Left ventricle myocardium inferior (tissue), 1 donor: ENCODE measurements around the gene PLCB1. TPM values are rescaled to one million over a fixed set of nuclear protein-coding genes. Genes with fewer than 3 reads are reported as not detected.

Experiments
- DNase-seq: peaks from one replicate; pipeline ENCODE4 v3.0.0-alpha.2; 2020
- H3K27ac ChIP-seq: fragments of 200-600 bp; replicated peaks from 2 replicates; pipeline ENCODE4 v1.8.0; 2021
- H3K27me3 ChIP-seq: fragments of 200-600 bp; 2 replicates; pipeline ENCODE4 v1.8.0; 2021; ENCODE audit warnings: low read depth
- H3K36me3 ChIP-seq: fragments of 200-600 bp; 2 replicates; pipeline ENCODE4 v1.8.0; 2021
- H3K4me1 ChIP-seq: fragments of 200-600 bp; 2 replicates; pipeline ENCODE4 v1.8.0; 2021
- H3K4me3 ChIP-seq: fragments of 200-600 bp; 2 replicates; pipeline ENCODE4 v1.8.0; 2021; ENCODE audit warnings: mild to moderate bottlenecking, moderate library complexity
- H3K9me3 ChIP-seq: fragments of 200-600 bp; replicated peaks from 2 replicates; pipeline ENCODE4 v1.8.0; 2021
- intact Hi-C: fragments of 100-400 bp; cut with micrococcal nuclease; formaldehyde crosslinking; loops from one replicate; pipeline ENCODE4 v1.11.0; 2022
- total RNA-seq: library from RNA; stranded (reverse); fragmentation: NEBNext Ultra II Directional; extraction: Animal tissue kit (Norgen Biotek cat#: 25700); gene quantifications from one replicate; pipeline ENCODE4 v1.2.1, GENCODE V29; 2021
- TF ChIP-seq, protein P1 (sequence below): fragments of 200-600 bp; IDR thresholded peaks from 2 replicates; pipeline ENCODE4 v1.8.0; 2021; ENCODE audit warnings: antibody characterized with exemption, mild to moderate bottlenecking, borderline replicate concordance
- donor health status: DM: no; HTN: yes; CAD: no; lungs with severe emphysema.

Gene PLCB1
- total RNA-seq, 1 donor from 2014 or later = 6.0 TPM

DNA sequence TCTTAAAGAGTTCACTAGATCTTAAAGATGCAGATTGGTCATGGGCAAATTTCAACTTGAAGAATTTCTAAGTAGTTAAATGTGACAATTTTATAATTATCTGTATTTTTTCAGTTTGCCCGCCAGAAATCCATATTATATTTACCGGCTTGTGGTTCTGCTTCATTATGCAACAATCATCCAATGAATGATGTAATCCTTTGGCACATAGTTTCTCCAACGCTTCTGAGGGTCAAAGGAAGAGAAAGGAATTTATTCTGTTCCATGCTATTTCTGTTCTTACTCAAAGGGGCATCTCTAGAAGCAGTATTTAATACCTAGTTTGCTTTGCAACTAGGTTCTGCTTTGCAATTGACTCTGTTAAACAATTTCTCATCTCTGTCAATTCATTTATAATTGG lies 577.6 kb downstream of the PLCB1 start:
- no peaks in the 10 kb centered on the region for H3K9me3 ChIP-seq
- TF ChIP-seq, protein P1, sequence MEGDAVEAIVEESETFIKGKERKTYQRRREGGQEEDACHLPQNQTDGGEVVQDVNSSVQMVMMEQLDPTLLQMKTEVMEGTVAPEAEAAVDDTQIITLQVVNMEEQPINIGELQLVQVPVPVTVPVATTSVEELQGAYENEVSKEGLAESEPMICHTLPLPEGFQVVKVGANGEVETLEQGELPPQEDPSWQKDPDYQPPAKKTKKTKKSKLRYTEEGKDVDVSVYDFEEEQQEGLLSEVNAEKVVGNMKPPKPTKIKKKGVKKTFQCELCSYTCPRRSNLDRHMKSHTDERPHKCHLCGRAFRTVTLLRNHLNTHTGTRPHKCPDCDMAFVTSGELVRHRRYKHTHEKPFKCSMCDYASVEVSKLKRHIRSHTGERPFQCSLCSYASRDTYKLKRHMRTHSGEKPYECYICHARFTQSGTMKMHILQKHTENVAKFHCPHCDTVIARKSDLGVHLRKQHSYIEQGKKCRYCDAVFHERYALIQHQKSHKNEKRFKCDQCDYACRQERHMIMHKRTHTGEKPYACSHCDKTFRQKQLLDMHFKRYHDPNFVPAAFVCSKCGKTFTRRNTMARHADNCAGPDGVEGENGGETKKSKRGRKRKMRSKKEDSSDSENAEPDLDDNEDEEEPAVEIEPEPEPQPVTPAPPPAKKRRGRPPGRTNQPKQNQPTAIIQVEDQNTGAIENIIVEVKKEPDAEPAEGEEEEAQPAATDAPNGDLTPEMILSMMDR = no peak
- H3K27me3 ChIP-seq = no peaks in the 10 kb centered on the region
- no peaks in the 10 kb centered on the region for H3K4me1 ChIP-seq
- no peak for DNase-seq
- intact Hi-C loops = no loop called here
- H3K27ac ChIP-seq = no peak overlapping the region
- no peaks in the 10 kb centered on the region for H3K36me3 ChIP-seq
- no peak overlapping the region for H3K4me3 ChIP-seq

DNA sequence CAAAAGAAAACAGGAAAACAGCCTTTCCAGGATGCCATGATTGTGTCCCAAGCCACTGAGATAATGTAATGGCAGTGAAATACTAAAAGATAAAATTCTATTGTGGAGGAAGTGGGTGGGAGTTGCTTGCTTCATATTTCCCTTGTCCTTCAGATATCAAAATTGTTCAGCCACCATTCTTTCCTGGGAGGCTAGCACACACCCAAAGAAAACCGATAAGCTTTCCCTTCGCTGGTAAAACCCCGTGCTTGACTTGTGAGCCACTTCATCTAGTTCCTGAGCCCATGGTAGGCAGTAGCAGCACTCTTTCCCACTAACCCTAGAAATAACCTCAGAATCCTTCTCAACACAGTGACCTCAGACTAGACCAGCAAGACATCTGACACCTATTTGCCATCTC lies 579.4 kb downstream of the PLCB1 start:
- intact Hi-C loops = no loop called here
- DNase-seq = no peak
- no peaks in the 10 kb centered on the region for H3K36me3 ChIP-seq
- H3K9me3 ChIP-seq = no peaks in the 10 kb centered on the region
- H3K27me3 ChIP-seq = no peaks in the 10 kb centered on the region
- no peaks in the 10 kb centered on the region for H3K4me1 ChIP-seq
- TF ChIP-seq, protein P1 = no peak
- H3K27ac ChIP-seq = no peak overlapping the region
- H3K4me3 ChIP-seq = no peak overlapping the region

DNA sequence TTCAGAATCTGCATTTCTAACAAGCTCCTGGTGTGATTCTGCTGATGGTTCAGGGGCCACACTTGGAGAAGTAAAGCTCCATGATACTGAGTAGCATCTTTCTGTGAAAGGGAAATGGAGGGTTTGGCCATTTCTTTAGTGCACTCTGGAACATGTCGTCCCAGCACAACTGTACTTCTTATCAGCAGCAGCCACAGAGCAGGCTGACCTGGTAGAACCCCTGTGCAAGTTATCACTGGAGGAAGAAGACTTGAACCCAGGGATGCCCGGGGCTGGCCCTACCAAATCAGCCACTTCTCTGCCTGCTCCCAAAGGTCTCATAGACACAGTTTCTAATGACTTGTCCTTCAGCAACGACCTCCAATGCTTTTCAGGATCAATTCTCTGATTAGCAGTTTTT lies 582.1 kb downstream of the PLCB1 start:
- DNase-seq = no peak
- no peaks in the 10 kb centered on the region for H3K27me3 ChIP-seq
- no peak overlapping the region for H3K4me3 ChIP-seq
- H3K36me3 ChIP-seq = no peaks in the 10 kb centered on the region
- H3K4me1 ChIP-seq = no peaks in the 10 kb centered on the region
- H3K27ac ChIP-seq = no peak overlapping the region
- H3K9me3 ChIP-seq = peaks cover 6% of the 10 kb centered on the region
- intact Hi-C loops = no loop called here
- TF ChIP-seq, protein P1 = no peak

DNA sequence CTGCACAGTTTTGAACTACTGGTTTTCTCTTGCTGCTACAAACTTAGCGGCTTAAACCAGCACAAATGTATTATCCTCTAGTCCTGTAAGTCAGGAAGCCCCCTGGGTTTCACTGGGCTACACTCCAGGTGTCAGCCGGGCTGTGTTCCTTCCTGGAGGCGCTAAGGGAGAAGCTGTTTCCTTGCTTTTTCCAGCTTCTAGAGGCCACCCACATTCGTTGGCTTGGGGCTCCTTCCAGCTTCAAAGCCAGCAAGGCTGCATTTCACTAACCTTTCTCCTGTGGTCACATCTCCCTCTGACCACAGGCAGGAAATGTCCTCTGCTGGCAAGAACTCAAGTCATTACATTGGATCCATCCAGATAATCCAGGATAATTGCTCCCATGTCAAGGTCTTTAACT lies 586.2 kb downstream of the PLCB1 start:
- DNase-seq = peak; percentile 38
- Histone ChIP-seq H3K36me3 (no peaks in the 10 kb centered on the region), H3K27ac (no peak overlapping the region), H3K4me1 (peaks cover 3% of the 10 kb centered on the region), H3K27me3 (no peaks in the 10 kb centered on the region), H3K9me3 (peaks cover 6% of the 10 kb centered on the region), H3K4me3 (no peak overlapping the region)
- TF ChIP-seq, protein P1 = no peak
- intact Hi-C loops = loop anchor here (5.0 kb wide), 1 partner anchor 326 kb away; no protein-coding TSS in a partner anchor

DNA sequence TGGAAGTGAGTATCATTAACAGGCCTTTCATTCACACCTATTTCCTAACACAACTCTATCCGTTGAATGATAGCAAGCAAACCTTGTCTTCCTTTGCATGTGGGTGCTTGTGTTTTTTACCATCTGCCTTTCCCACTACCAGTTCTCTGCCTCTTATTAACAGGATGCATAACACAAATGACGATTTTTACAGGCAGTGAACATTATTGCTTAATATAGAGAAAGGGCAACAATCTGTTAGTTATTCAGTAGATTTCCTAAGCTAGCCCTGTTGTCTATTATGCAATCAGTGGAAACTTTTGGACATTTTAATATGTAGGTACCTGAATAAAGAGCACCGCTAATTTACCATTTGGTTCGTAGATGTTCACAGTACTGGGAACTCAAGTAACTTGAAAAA lies 588.0 kb downstream of the PLCB1 start:
- intact Hi-C loops = loop anchor here (5.0 kb wide), 3 partner anchors 588 to 778 kb away; partner anchors contain the start of genes HAO1 and PLCB1
- Histone ChIP-seq H3K4me3 (no peak overlapping the region), H3K27ac (no peak overlapping the region)

More for the DNA sequence above, 588.0 kb downstream of the PLCB1 start:
- Histone ChIP-seq H3K36me3 (no peaks in the 10 kb centered on the region), H3K27me3 (no peaks in the 10 kb centered on the region), H3K4me1 (peaks cover 3% of the 10 kb centered on the region), H3K9me3 (peaks cover 6% of the 10 kb centered on the region)
- TF ChIP-seq, protein P1 = no peak
- DNase-seq = no peak
